Spleen (tissue), 11 donors: ENCODE data around the gene MUC5B. TPM values are rescaled to one million over a fixed set of nuclear protein-coding genes. Genes with fewer than 3 reads are reported as not detected.
"Not testable (repeated sequence)": the region's sequence is repeated elsewhere in the genome, so short reads cannot be mapped to it uniquely, and the experiment has no call there.

Experiments used
- DNase-seq: peaks from one replicate; pipeline ENCODE4 v3.0.0-alpha.2; 2020
- H3K27ac ChIP-seq, 8 donors: fragments of 200-600 bp; sonication (generic) in 7 of 8; 1 replicate in 4 of 8; 2 replicates in 4 of 8; pipeline versions ENCODE4 v1.5.0 to v1.8.0; 2016 to 2021; ENCODE audit warnings: inconsistent platforms in 4 of 8, mild to moderate bottlenecking in 4 of 8, moderate library complexity in 1 of 8
- H3K27me3 ChIP-seq, 7 donors: fragments of 200-600 bp; sonication (generic) in 6 of 7; replicated peaks in 1 of 7; 1 replicate in 4 of 7; 2 replicates in 3 of 7; pipeline versions ENCODE4 v1.5.0 to v1.8.0; 2016 to 2021; ENCODE audit warnings: inconsistent platforms in 3 of 7, mild to moderate bottlenecking in 1 of 7
- H3K36me3 ChIP-seq, 6 donors: fragments of 200-600 bp; sonication (generic) in 5 of 6; 1 replicate in 4 of 6; 2 replicates in 2 of 6; pipeline versions ENCODE4 v1.5.0 to v1.8.0; 2016 to 2021; ENCODE audit warnings: inconsistent platforms in 2 of 6
- H3K4me1 ChIP-seq, 6 donors: fragments of 200-600 bp; sonication (generic) in 5 of 6; 1 replicate in 3 of 6; 2 replicates in 3 of 6; pipeline versions ENCODE4 v1.5.0 to v1.8.0; 2016 to 2021; ENCODE audit warnings: inconsistent platforms in 3 of 6
- H3K4me3 ChIP-seq, 8 donors: fragments of 200-600 bp; sonication (generic) in 7 of 8; 1 replicate in 4 of 8; 2 replicates in 4 of 8; pipeline versions ENCODE4 v1.5.0 to v1.8.0; 2016 to 2021; ENCODE audit warnings: inconsistent platforms in 4 of 8, mild to moderate bottlenecking in 4 of 8, moderate library complexity in 2 of 8
- H3K9me3 ChIP-seq, 8 donors: fragments of 200-600 bp; sonication (generic) in 7 of 8; 1 replicate in 4 of 8; 2 replicates in 4 of 8; pipeline versions ENCODE4 v1.5.0 to v1.8.0; 2016 to 2021; ENCODE audit warnings: inconsistent platforms in 4 of 8
- POLR2A ChIP-seq, 3 donors: fragments of 450-650 bp; IDR thresholded peaks; one replicate each; pipeline ENCODE4 v1.5.1; 2017; ENCODE audit warnings: antibody characterized with exemption in 3 of 3, mild to moderate bottlenecking in 1 of 3
- POLR2AphosphoS5 ChIP-seq, 3 donors: sonication (generic); formaldehyde crosslinking; IDR thresholded peaks; one replicate each; pipeline ENCODE4 v1.5.1; 2017; ENCODE audit warnings: antibody characterized with exemption in 3 of 3
- WGBS, 5 donors: extraction: QIAGEN DNeasy Blood & Tissue Kit in 3 of 5; methylation state at CpG; one replicate each; pipeline versions ENCODE4 v1.1.5 to v1.1.7; 2013 to 2018; 5-methylcytosine and 5-hydroxymethylcytosine counted together
- intact Hi-C: fragments of 100-400 bp; cut with DNase I; formaldehyde crosslinking; loops from one replicate; pipeline ENCODE4 v1.15.0; 2023; ENCODE audit warnings: low total_unique reads
- polyA plus RNA-seq, 3 donors: library from polyadenylated mRNA; stranded (reverse); fragments of 200-250 nt; gene quantifications; one replicate each; pipeline ENCODE4 v1.2.1, GENCODE V29; 2013
- total RNA-seq, 7 donors: library from RNA; depleted of rRNA in 3 of 7; stranded (reverse); fragments of >200 nt in 3 of 7; fragmentation: NEBNext Ultra II Directional in 4 of 7; extraction: Animal tissue kit (Norgen Biotek cat#: 25700) in 4 of 7; gene quantifications; one replicate each; pipeline versions ENCODE4 v1.1.0 to v1.2.1, GENCODE V29; 2016 to 2021
- TF ChIP-seq, protein P1 (sequence below), 11 experiments: fragments of 200-600 bp in 7 of 11; fragments of 450-650 bp in 4 of 11; sonication (generic) in 4 of 11; IDR thresholded peaks in 8 of 11; conservative IDR thresholded peaks in 3 of 11; 1 replicate in 7 of 11; 2 replicates in 4 of 11; pipeline versions ENCODE4 v1.4.0 to v1.8.0; 2016 to 2021; ENCODE audit warnings: antibody characterized with exemption in 11 of 11, inconsistent platforms in 4 of 11, mild to moderate bottlenecking in 1 of 11
- donor health status: healthy with polysubstance abuse.
- donor health status: DM: no; HTN: no; CAD: no; lungs with moderate emphysema.
- donor health status: DM: no; HTN: no; CAD: no.
- donor health status: Bipolar disorder and iron deficiency.
- donor health status: healthy.
- donor health status: DM: no; HTN: no; CAD: no.
- donor health status: DM: yes; HTN: yes; CAD: no.

The MUC5B gene
- total and polyA plus RNA-seq, 10 donors, result under 0.01 to 0.09 (median under 0.01) TPM; not detected in 7

DNA sequence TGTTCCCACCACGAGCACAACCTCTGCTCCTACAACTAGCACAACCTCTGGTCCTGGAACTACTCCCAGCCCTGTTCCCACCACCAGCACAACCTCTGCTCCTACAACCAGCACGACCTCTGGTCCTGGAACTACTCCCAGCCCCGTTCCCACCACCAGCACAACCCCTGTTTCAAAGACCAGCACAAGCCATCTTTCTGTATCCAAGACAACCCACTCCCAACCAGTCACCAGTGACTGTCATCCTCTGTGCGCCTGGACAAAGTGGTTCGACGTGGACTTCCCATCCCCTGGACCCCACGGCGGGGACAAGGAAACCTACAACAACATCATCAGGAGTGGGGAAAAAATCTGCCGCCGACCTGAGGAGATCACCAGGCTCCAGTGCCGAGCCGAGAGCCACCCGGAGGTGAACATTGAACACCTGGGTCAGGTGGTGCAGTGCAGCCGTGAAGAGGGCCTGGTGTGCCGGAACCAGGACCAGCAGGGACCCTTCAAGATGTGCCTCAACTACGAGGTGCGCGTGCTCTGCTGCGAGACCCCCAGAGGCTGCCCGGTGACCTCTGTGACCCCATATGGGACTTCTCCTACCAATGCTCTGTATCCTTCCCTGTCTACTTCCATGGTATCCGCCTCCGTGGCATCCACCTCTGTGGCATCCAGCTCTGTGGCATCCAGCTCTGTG, 30.9 kb upstream of the MUC5B start:
- H3K4me1 ChIP-seq, H3K9me3 ChIP-seq, intact Hi-C loops, H3K36me3 ChIP-seq, H3K27ac ChIP-seq, H3K4me3 ChIP-seq: not testable (repeated sequence)
- peak; percentile 28 for DNase-seq
- peaks cover 0 to 43% (median 10%) of the 10 kb centered on the region in 7 donors for H3K27me3 ChIP-seq
- WGBS, 5 donors, result 81 to 87% (median 86%) methylated on average over 18 to 22 of the region's 22 CpGs

DNA sequence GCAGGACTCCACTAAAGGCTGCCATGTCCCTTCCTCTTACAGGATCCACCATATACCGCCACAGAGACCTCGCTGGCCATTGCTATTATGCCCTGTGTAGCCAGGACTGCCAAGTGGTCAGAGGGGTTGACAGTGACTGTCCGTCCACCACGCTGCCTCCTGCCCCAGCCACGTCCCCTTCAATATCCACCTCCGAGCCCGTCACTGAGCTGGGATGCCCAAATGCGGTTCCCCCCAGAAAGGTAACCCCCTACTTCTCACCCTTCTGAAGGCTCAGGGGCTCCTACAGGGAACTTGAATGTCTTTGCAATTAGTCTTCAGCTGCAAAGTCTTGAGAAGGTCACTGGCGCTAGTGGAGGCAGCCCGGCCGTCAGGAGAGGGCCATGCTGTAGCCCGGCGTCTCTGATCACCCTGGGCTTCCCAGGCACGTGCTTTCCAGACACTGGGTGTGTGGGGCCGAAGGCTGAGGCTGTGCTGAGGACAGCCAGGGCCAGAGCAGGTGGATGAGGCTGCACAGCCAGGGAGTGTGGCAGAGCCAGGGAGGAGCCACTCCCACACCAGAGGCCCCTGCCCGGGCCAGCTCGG, 30.0 kb upstream of the MUC5B start:
- 83 to 92% (median 90%) methylated on average over 12 to 17 of the region's 17 CpGs for WGBS, 5 donors
- no peak overlapping the region for H3K4me3 ChIP-seq
- peak; percentile 23 for DNase-seq
- H3K4me1 ChIP-seq, result no peaks in the 10 kb centered on the region
- peaks cover 0 to 52% (median 19%) of the 10 kb centered on the region in 7 donors for H3K27me3 ChIP-seq
- TF ChIP-seq POLR2A (IDR thresholded peaks at IDR 0.05), result no peak
- TF ChIP-seq POLR2AphosphoS5 (IDR thresholded peaks at IDR 0.05), result no peak
- TF ChIP-seq, protein P1, sequence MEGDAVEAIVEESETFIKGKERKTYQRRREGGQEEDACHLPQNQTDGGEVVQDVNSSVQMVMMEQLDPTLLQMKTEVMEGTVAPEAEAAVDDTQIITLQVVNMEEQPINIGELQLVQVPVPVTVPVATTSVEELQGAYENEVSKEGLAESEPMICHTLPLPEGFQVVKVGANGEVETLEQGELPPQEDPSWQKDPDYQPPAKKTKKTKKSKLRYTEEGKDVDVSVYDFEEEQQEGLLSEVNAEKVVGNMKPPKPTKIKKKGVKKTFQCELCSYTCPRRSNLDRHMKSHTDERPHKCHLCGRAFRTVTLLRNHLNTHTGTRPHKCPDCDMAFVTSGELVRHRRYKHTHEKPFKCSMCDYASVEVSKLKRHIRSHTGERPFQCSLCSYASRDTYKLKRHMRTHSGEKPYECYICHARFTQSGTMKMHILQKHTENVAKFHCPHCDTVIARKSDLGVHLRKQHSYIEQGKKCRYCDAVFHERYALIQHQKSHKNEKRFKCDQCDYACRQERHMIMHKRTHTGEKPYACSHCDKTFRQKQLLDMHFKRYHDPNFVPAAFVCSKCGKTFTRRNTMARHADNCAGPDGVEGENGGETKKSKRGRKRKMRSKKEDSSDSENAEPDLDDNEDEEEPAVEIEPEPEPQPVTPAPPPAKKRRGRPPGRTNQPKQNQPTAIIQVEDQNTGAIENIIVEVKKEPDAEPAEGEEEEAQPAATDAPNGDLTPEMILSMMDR (IDR thresholded peaks at IDR 0.05 in 8 of 11, conservative IDR thresholded peaks at IDR 0.05 in 3 of 11), result no peak
- H3K9me3 ChIP-seq, result no peaks in the 10 kb centered on the region
- intact Hi-C loops, result no loop called here
- no peak overlapping the region for H3K27ac ChIP-seq
- H3K36me3 ChIP-seq, result no peaks in the 10 kb centered on the region

DNA sequence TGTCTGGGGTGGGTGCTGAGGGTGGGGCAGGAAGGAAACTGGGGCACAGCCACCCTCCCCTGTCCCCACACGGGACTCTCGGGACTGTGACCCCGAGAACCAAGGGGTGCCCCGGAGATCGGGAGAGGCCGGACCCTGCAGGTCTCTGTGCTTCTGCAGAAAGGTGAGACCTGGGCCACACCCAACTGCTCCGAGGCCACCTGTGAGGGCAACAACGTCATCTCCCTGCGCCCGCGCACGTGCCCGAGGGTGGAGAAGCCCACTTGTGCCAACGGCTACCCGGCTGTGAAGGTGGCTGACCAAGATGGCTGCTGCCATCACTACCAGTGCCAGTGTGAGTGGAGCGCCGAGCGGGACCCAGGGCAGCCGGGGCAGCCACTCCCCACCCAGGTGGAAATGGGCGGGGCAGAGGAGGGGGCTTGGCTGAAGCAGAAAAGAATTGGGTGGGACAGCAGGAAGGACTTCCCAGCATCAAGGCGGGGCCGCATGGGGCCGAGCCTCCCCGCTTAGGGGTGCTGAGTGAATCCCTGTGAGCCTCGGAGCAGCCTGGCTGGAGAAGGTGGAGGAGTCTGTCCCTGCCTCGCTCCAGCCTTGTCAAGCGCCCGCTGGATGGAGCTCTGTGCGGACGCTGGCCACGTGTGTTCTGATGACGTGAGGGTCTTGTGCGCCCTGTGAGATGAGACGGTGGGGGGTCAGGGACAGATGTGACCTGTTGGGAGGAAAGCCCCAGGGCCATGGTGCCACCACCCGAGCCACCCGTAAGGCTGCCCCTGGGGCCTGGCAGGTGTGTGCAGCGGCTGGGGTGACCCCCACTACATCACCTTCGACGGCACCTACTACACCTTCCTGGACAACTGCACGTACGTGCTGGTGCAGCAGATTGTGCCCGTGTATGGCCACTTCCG, 29.3 kb upstream of the MUC5B start:
- Histone ChIP-seq H3K27ac (no peak overlapping the region), H3K9me3 (no peaks in the 10 kb centered on the region), H3K4me3 (no peak overlapping the region), H3K27me3 (peaks cover 0 to 59% (median 20%) of the 10 kb centered on the region in 7 donors), H3K4me1 (no peaks in the 10 kb centered on the region), H3K36me3 (no peaks in the 10 kb centered on the region)
- 86 to 89% (median 86%) methylated on average over 25 to 43 of the region's 43 CpGs for WGBS, 5 donors
- peak; percentile 62 for DNase-seq
- no peak for TF ChIP-seq POLR2A (IDR thresholded peaks at IDR 0.05)
- intact Hi-C loops, result no loop called here

DNA sequence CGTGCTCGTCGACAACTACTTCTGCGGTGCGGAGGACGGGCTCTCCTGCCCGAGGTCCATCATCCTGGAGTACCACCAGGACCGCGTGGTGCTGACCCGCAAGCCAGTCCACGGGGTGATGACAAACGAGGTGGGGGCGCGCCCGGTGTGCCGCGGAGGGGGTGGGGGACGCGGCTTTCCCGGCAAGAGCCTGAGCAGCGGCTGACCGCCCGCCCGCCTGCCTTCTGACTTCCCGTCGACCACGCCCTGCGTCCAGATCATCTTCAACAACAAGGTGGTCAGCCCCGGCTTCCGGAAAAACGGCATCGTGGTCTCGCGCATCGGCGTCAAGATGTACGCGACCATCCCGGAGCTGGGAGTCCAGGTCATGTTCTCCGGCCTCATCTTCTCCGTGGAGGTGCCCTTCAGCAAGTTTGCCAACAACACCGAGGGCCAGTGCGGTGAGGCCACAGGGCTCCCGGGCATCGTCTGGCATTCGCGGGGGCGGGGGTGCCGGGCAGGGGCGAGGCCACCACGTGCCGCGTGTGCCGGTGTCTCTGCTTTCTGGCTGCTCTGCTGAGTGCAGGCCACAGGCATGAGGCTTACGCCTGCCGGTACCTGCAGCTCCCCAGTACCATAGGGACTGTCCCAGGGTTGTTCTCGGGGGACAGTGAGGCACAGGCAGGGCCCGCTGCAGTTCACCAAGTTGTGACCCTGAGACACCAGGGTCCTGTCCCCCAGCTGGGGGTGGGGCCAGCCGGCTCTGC, 28.5 kb upstream of the MUC5B start:
- no peak overlapping the region for H3K27ac ChIP-seq
- H3K36me3 ChIP-seq, result no peaks in the 10 kb centered on the region
- intact Hi-C loops, result no loop called here
- peaks cover 0 to 67% (median 28%) of the 10 kb centered on the region in 7 donors for H3K27me3 ChIP-seq
- peak; percentile 65 for DNase-seq
- no peaks in the 10 kb centered on the region for H3K4me1 ChIP-seq
- H3K9me3 ChIP-seq, result no peaks in the 10 kb centered on the region
- H3K4me3 ChIP-seq, result no peak overlapping the region
- TF ChIP-seq POLR2AphosphoS5 (IDR thresholded peaks at IDR 0.05) (no peak), POLR2A (IDR thresholded peaks at IDR 0.05) (no peak)
- TF ChIP-seq, protein P1 (IDR thresholded peaks at IDR 0.05 in 8 of 11, conservative IDR thresholded peaks at IDR 0.05 in 3 of 11), result no peak
- WGBS, 5 donors, result 95 to 97% (median 95%) methylated on average over 45 to 59 of the region's 59 CpGs
